Neural progenitor cell (in vitro differentiated cells): ENCODE results near the gene TRPM2. TPM values are rescaled to one million over a fixed set of nuclear protein-coding genes. Genes with fewer than 3 reads are reported as not detected.

Experiments used
- DNase-seq: peaks from one replicate; pipeline ENCODE4 v3.0.0-alpha.2; 2016; ENCODE audit warnings: low spot score
- H2AFZ ChIP-seq: fragments of 200-600 bp; sonication (generic); replicated peaks from 2 replicates; pipeline ENCODE4 v1.6.1; 2016; ENCODE audit warnings: antibody characterized with exemption
- H3F3A ChIP-seq: fragments of 200-600 bp; sonication (generic); 2 replicates; pipeline ENCODE4 v1.6.1; 2016; ENCODE audit warnings: antibody characterized with exemption, low read depth
- H3K27ac ChIP-seq: fragments of 200-600 bp; sonication (generic); 2 replicates; pipeline ENCODE4 v1.5.1; 2016; ENCODE audit warnings: mild to moderate bottlenecking
- H3K27me3 ChIP-seq: fragments of 200-600 bp; sonication (generic); 2 replicates; pipeline ENCODE4 v1.6.1; 2016; ENCODE audit warnings: mild to moderate bottlenecking, moderate library complexity
- H3K36me3 ChIP-seq: fragments of 200-600 bp; sonication (generic); 2 replicates; pipeline ENCODE4 v1.5.1; 2016
- H3K4me1 ChIP-seq: fragments of 200-600 bp; sonication (generic); 2 replicates; pipeline ENCODE4 v1.6.1; 2016; ENCODE audit warnings: mixed run types
- H3K4me2 ChIP-seq: fragments of 200-600 bp; sonication (generic); 2 replicates; pipeline ENCODE4 v1.6.1; 2016
- H3K4me3 ChIP-seq: fragments of 200-600 bp; sonication (generic); 2 replicates; pipeline ENCODE4 v1.5.1; 2016
- H3K79me2 ChIP-seq: fragments of 200-600 bp; sonication (generic); 2 replicates; pipeline ENCODE4 v1.6.1; 2016; ENCODE audit warnings: low read depth
- H3K9ac ChIP-seq: fragments of 200-600 bp; sonication (generic); 2 replicates; pipeline ENCODE4 v1.6.1; 2016
- H3K9me3 ChIP-seq: fragments of 200-600 bp; sonication (generic); 2 replicates; pipeline ENCODE4 v1.5.1; 2016; ENCODE audit warnings: low read depth
- H4K20me1 ChIP-seq: fragments of 200-600 bp; sonication (generic); 2 replicates; pipeline ENCODE4 v1.6.1; 2016; ENCODE audit warnings: low read depth
- H3K27ac Mint-ChIP-seq: 3 replicates; pipeline ENCODE4 v1.8.0; 2021; ENCODE audit warnings: mixed read lengths
- H3K27me3 Mint-ChIP-seq: 2 replicates; pipeline ENCODE4 v1.8.0; 2022; ENCODE audit warnings: low read depth, mild to moderate bottlenecking, inconsistent platforms, moderate library complexity, mixed read lengths; ENCODE audit not compliant: insufficient read depth
- H3K36me3 Mint-ChIP-seq: 3 replicates; pipeline ENCODE4 v1.8.0; 2021; ENCODE audit warnings: mixed read lengths
- H3K4me1 Mint-ChIP-seq: 3 replicates; pipeline ENCODE4 v1.8.0; 2021; ENCODE audit warnings: mixed read lengths
- H3K4me3 Mint-ChIP-seq: 3 replicates; pipeline ENCODE4 v1.8.0; 2021; ENCODE audit warnings: mild to moderate bottlenecking, moderate library complexity, mixed read lengths
- H3K9me3 Mint-ChIP-seq: 3 replicates; pipeline ENCODE4 v1.8.0; 2020; ENCODE audit warnings: mixed read lengths
- CTCF ChIP-seq: fragments of 200-600 bp; sonication (generic); IDR thresholded peaks from 2 replicates; pipeline ENCODE4 v1.5.1; 2017; ENCODE audit warnings: antibody characterized with exemption, mild to moderate bottlenecking
- EZH2 ChIP-seq: fragments of 200-600 bp; sonication (generic); IDR thresholded peaks from 2 replicates; pipeline ENCODE4 v1.6.1; 2017; ENCODE audit warnings: antibody characterized with exemption, mild to moderate bottlenecking, moderate library complexity
- EZH2phosphoT487 ChIP-seq: fragments of 200-600 bp; sonication (generic); IDR thresholded peaks from 2 replicates; pipeline ENCODE4 v1.6.1; 2017; ENCODE audit warnings: antibody characterized with exemption
- total RNA-seq: library from RNA; depleted of rRNA; stranded (reverse); fragments of >200 nt; gene quantifications from 2 replicates; pipeline ENCODE4 v1.2.3, GENCODE V29; 2015; ENCODE audit warnings: low replicate concordance

Gene TRPM2
- total RNA-seq, 1 donor from 2014 or later, result not detected

DNA sequence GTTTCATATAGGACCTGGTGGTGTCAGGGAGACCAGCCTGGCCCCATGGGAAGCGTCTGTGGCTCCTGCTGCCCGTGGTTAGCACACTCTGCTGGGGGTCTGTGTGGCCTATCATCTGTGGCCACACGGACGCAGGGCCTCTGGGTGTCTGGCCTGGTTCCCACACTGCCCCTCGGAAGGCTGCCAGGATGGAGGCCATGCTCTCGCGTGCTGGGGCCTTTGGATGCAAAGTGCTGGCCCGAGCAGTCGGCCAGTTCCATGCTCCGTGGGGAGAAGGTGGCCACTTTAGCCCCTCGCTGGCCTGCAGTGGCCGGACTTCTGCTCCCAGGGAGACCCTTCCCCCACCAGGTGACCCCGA, 81.1 kb downstream of the TRPM2 start:
- H3K4me1 ChIP-seq, result no peaks in the 10 kb centered on the region
- no peaks in the 10 kb centered on the region for H3K79me2 ChIP-seq
- DNase-seq, result no peak
- Mint-ChIP-seq H3K9me3 (peaks cover 9% of the 10 kb centered on the region), H3K27me3 (peaks cover 6% of the 10 kb centered on the region), H3K27ac (no peak overlapping the region), H3K4me3 (no peak overlapping the region), H3K4me1 (peaks cover 2% of the 10 kb centered on the region), H3K36me3 (no peaks in the 10 kb centered on the region)
- H3K36me3 ChIP-seq, result no peaks in the 10 kb centered on the region
- TF ChIP-seq CTCF (no peak), EZH2 (no peak), EZH2phosphoT487 (no peak)
- no peaks in the 10 kb centered on the region for H3F3A ChIP-seq
- H3K27me3 ChIP-seq, result no peaks in the 10 kb centered on the region
- no peak overlapping the region for H3K4me3 ChIP-seq
- H2AFZ ChIP-seq, result no peak overlapping the region
- no peaks in the 10 kb centered on the region for H3K9me3 ChIP-seq
- H4K20me1 ChIP-seq, result no peaks in the 10 kb centered on the region
- no peak overlapping the region for H3K9ac ChIP-seq
- no peak overlapping the region for H3K27ac ChIP-seq
- H3K4me2 ChIP-seq, result no peak overlapping the region

- H3K4me3 ChIP-seq, result no peak overlapping the region
- no peaks in the 10 kb centered on the region for H3K36me3 ChIP-seq
- no peak overlapping the region for H3K4me2 ChIP-seq
Observed at GRCh38 chr21:44434936-44435635, 81.7 kb downstream of the TRPM2 start.

DNA sequence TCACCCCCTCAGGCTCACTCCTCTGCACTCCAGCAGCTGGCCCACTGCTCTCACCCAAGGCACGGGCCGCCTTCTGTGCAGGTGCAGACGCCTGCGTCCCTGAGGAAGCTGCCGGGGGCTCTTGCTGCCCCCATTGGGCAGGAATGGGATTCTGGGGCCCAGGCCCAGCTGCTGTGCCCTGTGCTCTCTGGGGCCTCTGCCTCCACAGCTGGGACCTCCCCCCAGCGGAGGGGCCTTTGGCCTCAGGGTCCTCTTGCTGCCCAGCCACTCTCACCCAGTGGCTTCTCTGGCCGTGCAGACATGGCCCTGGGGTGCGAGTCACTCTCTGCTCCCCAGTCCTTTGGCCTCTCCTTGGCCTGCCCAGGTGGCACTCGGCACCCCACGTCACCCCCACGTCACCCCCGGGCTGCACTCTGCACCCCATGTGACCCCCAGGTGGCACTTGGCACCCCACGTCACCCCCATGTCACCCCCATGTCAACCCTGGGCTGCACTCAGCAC, 82.7 kb downstream of the TRPM2 start:
- no peaks in the 10 kb centered on the region for H3K9me3 ChIP-seq
- H3K27me3 ChIP-seq, result no peaks in the 10 kb centered on the region
- Mint-ChIP-seq H3K4me1 (peaks cover 5% of the 10 kb centered on the region), H3K27ac (no peak overlapping the region), H3K4me3 (no peak overlapping the region), H3K9me3 (peaks cover 2% of the 10 kb centered on the region), H3K27me3 (peaks cover 9% of the 10 kb centered on the region), H3K36me3 (no peaks in the 10 kb centered on the region)
- no peak for DNase-seq
- H2AFZ ChIP-seq, result no peak overlapping the region
- no peaks in the 10 kb centered on the region for H3K36me3 ChIP-seq
- H3K4me2 ChIP-seq, result no peak overlapping the region
- H3K4me1 ChIP-seq, result no peaks in the 10 kb centered on the region
- no peaks in the 10 kb centered on the region for H3K79me2 ChIP-seq
- TF ChIP-seq EZH2phosphoT487, result no peak
- no peak for TF ChIP-seq EZH2
- TF ChIP-seq CTCF, result no peak
- H3F3A ChIP-seq, result no peaks in the 10 kb centered on the region
- no peak overlapping the region for H3K27ac ChIP-seq
- H3K4me3 ChIP-seq, result no peak overlapping the region
- H4K20me1 ChIP-seq, result no peaks in the 10 kb centered on the region
- H3K9ac ChIP-seq, result no peak overlapping the region

More at GRCh38 chr21:44434936-44435635, 81.7 kb downstream of the TRPM2 start:
- no peak overlapping the region for H3K9ac ChIP-seq
- no peak overlapping the region for H3K27ac Mint-ChIP-seq
- H3K4me3 Mint-ChIP-seq, result no peak overlapping the region
- DNase-seq, result no peak
- no peaks in the 10 kb centered on the region for H3K9me3 ChIP-seq
- H3K4me1 Mint-ChIP-seq, result peaks cover 2% of the 10 kb centered on the region
- no peaks in the 10 kb centered on the region for H4K20me1 ChIP-seq
- TF ChIP-seq CTCF, result no peak
- TF ChIP-seq EZH2, result no peak
- no peak for TF ChIP-seq EZH2phosphoT487
- H3K36me3 Mint-ChIP-seq, result no peaks in the 10 kb centered on the region
- H3K27me3 ChIP-seq, result no peaks in the 10 kb centered on the region
- H3K4me1 ChIP-seq, result no peaks in the 10 kb centered on the region
- H3K27me3 Mint-ChIP-seq, result peaks cover 6% of the 10 kb centered on the region
- H3K27ac ChIP-seq, result no peak overlapping the region
- H3F3A ChIP-seq, result no peaks in the 10 kb centered on the region
- H3K79me2 ChIP-seq, result no peaks in the 10 kb centered on the region
- no peak overlapping the region for H2AFZ ChIP-seq
- H3K9me3 Mint-ChIP-seq, result peaks cover 4% of the 10 kb centered on the region
